NCI-H345 (cell line): ENCODE data around the gene ZBTB21.
"Not testable (repeated sequence)": the region's sequence is repeated elsewhere in the genome, so short reads cannot be mapped to it uniquely, and the experiment has no call there.

Experiments
- DNase-seq: peaks from one replicate; lab custom pipeline; 2025; lab: John Stamatoyannopoulos, UW

Gene ZBTB21

DNA sequence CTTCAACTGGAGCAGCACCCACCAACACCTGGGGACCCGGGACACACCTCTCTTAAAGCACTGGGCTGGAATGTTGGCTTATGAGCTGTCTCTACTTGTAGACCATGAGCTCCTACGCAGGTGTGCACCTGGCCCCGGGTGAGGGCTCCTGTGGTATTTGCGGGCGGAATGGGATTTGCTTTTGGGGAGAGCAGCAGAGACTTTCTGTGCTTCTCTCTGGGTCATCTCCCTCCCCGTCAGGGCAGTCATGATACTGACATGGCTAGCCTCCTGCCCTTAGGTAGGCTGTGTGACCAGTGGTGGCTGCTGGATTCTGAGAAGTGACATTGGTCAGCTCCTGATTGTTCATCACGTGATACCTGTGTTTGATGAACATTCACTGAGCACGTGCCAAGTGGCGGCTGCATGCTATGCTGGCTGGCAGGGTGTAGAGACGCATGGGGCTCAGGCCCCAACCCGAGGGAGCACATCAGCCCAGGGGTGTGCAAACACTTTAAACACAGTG lies 9.0 kb upstream of the ZBTB21 start:
- DNase-seq = peak; percentile 38

DNA sequence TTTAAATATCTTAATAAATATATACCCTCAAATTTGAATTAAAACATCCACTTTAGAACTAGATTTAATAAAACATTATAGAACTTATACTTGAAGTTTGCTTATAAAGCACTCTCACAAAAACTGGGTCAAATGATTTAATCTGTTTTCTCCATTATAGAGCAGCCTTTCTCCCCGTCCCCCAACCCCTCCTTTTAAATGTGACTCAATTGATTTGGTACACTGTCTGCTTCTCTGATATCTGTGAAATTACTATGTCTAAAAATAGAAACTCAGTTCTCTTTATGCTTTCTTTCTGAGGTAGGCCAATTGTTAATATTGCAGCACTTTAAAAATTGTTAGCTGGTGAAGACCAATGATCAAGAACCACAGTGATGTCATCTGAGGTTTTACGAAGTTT lies 6.9 kb upstream of the ZBTB21 start:
- DNase-seq = no peak

DNA sequence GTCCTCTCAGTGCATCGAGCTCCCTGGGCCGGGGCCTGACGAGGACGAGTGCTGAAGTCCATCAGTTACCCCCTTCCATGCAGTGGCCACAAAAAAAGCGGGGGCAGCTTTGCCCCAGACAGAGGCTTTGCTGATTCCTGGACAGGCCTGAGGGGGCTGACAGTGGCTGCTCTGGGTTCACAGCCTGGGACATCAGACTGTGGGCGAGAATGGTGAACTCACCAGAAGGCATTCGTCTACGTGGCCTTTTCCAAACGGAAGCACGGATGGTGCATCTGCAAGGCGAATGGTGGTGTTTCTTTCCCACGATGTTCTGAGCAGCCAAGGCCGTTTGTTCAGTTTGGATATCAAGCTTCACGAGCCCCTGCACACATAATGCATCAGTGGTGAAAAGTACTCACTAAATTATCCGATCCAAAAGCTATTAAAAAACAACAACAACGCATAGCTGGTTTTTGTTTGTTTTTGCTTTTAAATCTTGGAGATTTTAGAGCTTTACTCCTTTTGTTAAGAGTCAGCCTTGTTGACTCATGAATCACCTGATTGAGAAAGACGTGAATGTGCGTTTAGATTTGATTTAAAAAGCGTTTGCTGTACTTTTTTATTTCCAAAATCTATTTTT lies 6.3 kb upstream of the ZBTB21 start:
- DNase-seq = no peak

DNA sequence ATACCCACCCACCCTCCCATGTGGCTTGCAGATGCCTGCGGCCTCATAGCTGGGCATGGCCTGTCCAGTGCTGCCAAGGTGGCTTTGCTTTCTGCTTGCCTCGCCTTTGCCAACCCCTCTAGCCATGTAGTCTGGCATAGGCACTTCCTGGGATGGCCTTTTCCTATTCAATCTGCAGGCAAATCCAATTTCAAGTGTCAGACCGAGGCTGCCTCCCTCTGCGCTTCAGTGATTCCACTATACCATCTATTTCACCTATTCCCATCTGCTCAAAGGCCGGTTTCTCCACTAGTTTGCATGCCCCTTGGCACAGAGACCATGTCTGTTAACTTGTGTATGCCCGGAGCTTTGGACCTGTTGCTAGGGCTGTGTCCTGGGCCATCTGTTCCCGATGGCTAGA lies 3.8 kb upstream of the ZBTB21 start:
- peak; percentile 51 for DNase-seq

DNA sequence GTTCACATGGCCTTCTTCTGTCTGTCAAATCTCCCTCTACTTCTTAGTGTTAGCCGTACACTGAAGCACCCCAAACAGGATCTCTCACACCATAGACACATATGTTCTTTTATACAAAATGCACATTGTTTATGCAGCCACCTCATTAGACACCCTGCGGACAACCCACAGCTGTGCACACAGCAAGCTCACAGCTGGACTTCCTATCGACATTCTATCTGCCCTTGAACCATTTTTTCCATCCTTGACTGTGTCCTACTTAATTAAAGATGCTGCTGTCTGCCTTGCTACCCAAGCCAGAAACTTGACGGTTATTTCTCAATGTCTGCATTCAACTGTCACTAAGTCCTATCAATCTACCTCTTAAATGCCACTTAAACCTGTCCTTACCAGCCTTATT lies 3.2 kb upstream of the ZBTB21 start:
- peak; percentile 92 for DNase-seq

DNA sequence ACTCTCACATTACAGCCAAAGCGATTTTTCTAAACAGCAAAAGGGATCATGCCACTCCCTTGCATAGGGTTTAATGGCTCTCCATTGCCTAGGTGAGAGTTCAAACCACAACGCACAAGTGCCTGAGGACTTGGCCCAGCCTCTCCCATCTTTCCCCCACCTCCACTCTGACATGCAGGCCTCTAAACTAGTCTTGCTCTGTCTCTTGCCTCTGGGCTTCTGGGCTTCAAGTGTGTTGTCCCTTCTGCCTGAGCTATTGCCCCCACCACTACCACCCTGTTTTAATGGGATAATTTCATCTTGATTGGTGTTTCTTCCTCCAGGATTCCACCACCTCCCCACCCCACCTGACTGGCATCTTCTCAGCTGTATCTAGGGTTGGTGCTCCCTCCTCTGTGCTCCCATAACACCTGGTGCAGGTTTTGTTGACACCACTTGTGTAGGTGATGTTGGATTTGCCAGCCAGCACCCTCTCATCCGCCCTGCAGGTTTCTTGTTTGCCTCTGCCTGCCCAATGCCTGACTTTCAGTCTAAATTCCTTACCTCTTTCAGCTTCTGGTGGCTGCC lies 2.7 kb upstream of the ZBTB21 start:
- DNase-seq = no peak

DNA sequence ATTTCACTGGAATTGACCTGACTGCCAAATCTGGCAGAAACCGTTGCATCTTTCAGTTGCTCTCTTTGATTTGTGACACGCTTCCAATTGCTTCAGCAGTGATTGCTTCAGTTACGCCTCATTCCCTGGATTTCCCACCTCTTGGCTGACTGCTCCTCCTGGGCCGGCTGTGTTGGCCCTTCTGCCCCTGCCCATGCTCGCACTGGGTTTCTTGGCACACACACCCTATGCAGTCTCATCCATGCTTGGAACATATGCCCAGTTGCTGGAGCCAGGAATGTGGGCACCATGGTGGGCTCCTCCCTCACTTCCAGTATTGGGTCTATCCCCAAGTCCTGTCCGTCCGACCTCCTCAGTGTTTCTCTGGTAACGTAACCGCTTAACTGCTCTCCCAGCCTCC lies 2.2 kb upstream of the ZBTB21 start:
- DNase-seq = peak; percentile 54

DNA sequence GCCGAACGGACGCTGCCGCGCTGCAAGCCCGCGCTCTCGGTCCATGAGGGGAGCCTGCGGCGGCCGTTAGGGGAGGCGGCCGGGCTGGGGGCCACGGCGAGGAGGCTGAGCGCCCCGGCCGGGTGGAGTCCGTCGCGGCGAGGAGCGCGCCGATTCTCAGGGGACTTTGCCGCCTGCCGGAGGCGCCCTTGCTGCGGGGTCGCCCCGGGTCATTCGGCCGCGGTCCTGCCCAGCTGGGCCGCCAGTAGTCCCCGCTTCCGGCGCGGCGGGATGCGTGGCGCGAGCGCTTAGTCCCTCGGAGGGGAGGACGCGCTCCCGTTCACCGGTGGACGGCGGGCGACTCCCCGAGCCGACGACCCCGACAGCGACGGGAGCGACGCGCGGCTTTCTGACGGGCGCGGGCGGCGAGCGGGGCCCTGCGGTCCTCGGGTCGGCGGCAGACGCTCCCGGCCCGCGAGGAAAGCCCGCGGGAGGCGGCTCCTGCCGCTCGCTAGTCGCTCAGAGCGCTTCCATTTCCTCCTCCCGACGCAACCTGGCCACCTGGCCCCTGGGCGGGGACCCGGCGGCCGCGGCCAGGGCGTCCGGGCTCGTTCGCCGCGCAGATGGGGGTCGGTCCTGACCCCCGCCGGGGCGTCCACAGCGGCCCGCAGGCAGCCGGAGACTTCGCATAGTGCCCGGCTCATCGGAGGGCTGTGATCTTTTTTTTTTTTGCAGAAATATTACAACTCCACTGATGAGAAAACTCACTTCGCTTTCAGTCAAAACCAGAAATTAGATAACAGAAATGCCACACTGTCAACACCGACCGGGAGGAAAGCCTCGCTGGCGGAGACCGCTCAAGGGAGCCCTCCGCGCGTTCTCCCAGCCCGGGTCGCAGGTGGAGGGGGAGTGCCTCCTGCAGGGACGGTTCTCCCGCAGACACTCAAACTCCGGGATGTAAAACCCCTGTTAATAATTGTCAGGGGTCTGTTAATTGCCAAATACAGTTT lies 641 bp upstream of the ZBTB21 start:
- DNase-seq = peak; percentile 63

DNA sequence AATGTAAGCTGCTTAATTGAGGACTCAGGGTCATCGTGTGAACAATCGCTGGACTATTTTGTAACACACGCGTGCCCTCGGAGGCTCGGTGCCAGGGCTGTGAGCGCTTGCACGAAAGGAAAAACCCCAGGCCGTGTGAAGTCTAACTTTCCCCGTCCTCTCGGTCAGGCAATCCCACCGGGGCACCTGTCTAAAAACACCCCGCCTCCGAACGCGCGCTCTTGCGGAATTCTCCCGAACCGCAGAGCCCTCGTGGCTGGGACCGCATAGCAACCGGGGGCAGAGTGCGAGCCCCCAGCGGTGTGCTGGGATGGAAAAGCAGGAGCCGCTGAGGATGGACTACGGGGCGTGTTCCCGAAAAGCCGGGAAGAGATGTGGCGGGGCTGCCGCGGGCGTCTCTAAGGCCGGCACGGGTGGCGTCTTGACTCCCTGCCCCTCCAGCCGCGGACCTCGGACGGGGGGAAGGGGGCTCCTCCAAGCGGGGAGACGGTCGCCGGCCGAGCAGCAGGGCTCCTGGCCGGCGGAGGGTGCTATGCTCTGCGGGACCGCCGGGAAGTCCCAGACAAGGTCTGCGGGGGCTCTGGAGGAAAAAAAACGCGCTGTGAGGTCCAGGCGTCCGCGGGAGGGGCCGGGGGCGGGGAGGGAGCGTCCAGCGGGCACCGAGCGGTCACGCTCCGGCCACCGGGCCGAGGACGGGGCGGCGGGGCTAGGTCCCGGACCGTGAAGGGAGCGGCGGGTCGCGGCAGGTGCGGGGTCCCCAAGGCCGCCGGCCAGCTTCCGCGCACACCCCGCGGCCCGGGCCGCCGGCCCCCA lies 936 bp downstream of the ZBTB21 start:
- peak; percentile 58 for DNase-seq

DNA sequence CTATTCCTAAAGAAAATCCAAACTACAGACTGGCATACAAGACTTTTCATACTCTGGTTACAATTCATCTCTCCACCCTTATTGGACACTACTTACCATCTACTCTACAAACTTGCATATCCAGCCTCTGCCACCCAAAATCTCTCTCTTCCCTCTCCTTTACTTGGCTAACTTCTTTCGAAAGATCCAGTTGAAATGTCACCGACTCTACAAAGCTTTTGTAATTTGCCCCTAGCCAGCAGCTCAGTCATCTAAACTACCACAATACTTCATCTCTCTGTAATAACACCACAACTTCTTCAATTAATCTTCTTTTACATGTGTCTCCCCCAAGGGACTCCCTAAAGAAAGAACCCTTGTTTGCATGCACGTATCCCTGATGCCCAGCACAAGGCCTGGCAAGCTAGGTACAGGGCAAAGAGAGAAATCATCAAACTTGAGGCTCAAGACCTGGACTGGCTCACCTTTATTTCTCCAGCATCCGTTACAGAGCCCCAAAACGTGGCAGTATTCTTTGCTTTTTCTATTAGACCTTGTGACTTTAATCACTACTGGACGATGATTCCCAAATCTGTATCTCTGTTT lies 2.7 kb downstream of the ZBTB21 start:
- DNase-seq = no peak

DNA sequence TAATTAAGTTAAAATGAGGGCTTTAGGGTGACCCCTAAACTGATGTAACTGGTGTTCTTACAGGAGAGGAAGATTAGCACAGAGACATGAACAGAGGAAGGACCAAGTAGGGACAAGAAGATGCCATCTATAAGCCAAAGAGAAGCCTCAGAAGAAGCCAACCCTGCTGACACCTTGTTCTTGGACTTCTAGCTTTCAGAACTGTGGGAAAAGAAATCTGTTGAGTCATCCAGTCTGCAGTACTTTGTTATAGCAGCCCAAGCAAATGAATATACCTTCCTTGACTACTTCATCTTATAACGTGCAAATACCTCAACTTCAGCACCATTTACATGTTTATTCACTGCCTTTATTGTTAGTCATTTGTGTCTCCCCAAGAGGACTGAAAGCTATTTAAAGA lies 3.4 kb downstream of the ZBTB21 start:
- no peak for DNase-seq

DNA sequence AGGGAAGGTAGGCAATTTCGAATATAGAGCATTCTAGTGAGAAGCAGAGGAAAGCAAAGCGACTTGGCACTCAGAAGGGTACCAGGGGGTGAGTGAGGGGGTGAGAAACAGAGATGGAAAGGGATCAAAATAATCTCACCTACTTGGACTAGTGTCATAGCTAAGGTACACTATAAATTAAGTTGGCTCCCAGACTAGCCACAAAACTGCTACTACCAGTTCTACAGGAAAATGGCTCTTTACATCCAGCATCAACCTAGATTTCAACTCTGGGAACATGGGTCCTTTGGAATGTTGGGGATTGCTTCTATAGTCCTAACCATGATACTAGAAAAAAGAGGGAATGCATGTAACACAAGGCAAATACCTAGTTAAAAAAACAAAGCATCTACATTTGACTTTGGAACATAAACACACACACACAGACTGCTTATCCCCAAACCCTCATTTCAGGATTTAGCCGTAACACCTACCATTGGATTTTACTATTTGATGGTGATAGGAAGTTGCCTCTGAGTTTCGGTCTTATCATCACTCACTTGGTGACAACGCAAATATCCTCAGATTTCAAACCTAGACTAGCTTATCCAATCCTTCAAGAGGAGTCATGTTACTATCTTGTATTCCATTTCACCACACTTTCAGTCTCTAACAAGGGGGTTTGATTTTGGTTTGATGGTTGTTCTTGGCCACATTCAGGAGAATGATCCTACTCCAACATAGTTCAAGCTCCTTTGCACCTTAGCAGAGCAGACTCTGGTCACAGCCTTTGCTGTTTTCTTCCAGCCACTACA lies 5.6 kb downstream of the ZBTB21 start:
- DNase-seq = no peak

DNA sequence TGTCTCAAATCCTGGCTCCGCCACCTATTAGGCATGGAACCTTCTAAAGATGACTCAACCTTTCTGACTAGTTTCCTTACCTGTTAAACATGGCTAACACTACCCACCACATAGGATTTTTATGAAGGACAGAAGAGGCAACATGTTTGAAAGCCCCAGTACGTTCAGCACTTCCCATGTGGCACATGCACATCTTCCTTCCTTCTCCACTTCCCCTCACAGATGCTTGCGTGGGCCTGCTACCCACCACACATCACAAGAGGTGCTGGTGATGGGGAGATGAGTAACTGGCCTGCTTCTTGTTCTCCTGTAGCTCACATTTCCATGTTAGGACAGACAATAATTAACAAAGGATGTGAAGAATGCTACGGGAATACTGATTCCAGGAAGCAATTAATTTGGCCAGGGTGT lies 7.1 kb downstream of the ZBTB21 start:
- no peak for DNase-seq

DNA sequence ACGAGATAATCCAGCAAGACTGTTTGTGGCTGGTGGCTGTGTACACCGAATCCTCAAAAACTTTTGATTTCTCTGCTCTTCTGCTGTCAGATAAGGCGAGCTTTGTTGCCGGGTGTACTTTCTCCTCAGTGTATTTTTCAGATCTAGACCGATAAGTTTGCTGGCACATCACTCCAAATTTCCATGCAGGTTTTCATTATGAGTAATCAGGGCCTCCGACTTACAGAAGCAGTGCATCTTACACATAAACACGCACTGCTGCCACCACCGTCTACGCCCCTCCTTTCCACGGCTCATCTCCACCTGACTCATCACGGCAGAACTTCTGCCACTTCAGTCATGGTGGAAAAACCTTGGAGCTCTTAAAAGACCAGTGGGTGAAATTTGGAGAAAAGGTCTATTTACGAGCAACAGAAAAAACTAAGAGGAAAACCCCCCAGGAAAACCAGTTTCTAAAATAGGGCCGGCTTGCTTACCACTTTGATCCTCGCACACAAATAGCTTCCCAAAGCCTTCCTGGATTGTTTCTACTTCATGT lies 7.7 kb downstream of the ZBTB21 start:
- no peak for DNase-seq

DNA sequence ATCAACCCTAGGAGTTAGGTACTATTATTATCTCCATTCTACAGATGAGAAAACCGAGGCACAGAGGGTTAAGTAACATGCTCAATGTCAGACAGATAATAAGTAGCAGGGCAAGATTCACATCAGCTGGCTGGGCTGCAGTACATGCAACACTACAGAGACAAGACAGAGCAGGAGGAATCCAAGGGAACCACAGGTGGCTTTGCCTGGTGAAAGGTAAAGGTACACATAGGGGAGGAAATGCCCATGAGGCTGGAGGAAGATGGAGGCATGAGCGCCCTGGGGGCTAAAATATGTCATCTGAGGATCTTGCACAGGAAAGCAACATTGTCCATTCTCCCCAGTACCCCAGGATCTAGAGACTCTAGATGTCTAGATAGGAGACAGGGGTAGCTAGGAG lies 8.4 kb downstream of the ZBTB21 start:
- no peak for DNase-seq

DNA sequence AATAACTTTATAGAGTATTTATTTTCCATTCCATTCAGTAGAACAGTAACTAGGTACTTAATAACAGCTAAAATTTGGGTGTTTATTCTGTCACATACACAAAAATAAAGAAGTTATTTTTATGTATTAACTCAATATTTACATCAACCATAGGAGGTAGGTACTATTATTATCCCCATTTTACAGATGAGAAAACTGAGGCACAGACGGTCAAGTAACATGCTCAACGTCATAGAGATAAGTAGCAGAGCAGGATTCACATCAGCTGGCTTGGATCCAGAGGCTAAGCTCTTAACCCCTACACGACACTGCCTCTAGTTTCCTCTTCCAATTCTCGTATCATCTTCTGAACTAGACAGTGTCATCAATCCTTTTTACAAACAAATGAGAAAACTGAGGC lies 9.3 kb downstream of the ZBTB21 start:
- DNase-seq = no peak

DNA sequence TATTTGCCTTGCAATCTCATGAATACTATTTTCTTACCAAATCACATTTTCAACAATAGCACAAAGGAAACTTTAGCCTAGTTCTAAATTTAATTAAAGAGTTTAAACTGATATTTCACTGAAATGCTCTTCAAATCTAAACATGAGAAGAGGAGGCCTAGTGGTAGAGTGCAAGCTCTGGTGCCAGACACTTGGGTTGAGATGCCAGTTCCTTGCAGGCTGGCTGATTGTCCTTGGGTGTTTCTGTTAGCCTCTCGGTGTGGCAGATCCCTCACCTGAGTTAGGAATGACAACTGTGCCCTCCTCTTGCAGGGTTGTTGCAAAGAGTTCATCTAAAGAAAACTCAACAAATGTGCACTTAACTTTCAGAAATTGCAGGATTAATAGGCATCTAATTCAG lies 12.5 kb downstream of the ZBTB21 start:
- no peak for DNase-seq

DNA sequence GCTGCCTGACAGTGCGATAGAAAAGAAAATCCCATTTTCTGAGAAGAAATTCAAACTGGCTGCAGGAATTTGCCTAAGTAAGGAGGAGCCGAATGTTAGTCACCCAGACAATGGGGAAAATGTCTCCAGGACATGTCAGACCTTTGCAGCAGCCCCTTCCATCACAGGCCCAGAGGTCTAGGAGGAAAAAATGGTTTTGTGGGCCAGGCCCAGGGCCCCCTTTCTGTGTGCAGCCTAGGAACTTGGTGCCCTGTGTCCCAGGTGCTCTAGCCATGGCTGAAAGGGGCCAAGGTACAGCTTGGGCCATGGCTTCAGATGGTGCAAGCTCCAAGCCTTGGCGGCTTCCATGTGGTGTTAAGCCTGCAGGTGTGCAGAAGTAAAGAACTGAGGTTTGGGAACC lies 14.6 kb downstream of the ZBTB21 start:
- DNase-seq = no peak

DNA sequence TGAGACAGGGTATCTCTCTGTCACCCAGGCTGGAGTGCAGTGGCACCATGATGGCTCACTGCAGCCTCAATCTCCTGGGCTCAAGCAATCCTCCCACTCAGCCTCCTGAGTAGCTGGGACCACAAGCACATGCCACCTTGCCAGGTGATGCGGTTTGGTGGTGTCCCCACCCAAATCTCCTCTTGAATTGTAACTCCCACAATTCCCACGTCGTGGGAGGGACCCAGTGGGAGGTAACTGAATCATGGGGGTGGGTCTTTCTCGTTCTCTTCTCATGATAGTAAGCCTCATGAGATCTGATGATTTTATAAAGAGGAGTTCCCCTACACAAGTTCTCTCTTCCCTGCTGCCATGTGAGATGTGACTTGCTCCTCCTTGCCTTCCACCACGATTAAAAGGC lies 15.5 kb downstream of the ZBTB21 start:
- DNase-seq = not testable (repeated sequence)

DNA sequence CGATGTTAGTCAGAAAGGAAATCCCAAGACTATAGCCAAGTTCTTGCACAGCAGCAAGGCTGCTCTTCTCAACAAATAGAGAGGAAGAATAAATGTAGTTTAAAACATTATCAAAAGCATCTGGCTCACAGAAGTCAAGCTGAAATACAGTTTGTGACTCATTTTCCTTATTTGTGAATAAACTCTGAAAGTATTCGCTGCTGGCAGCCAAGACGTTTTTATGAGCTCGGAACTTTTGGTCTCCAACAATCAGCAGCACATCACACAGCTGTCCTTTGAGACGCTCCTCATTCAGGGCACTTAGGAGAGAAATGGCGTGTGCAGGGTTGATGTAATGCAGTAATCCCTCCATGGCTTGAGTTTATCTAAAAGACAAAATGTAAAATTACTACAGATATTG lies 16.4 kb downstream of the ZBTB21 start:
- no peak for DNase-seq

DNA sequence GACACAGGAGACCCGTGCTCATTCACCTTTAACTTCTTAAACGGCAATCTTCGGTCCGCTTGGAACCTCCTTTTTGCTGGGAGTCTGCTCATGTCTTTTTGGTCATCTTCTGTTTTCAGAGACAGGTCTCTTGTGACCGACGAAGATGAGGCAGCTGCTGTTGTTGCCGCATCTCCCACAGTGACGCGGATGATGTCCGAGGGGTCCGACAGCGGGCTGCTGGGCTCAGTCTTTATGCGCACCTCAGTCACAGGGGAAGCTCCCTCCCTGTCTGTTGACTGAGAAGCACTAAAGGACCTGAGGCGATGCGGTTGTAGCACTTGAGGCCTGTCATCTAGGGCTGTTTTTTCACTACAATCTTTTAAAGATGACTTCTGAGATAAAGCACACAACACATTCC lies 17.6 kb downstream of the ZBTB21 start:
- no peak for DNase-seq
